SKM-1 (cell line): ENCODE data around the gene RIF1.
"Not testable (repeated sequence)": the region's sequence is repeated elsewhere in the genome, so short reads cannot be mapped to it uniquely, and the experiment has no call there.

Experiments used
- DNase-seq: peaks from one replicate; lab custom pipeline; 2025; ENCODE audit not compliant: unreplicated experiment; lab: John Stamatoyannopoulos, UW

The RIF1 gene

GRCh38 chr2:151408788-151409600, 708 bp upstream of the RIF1 start:
- no peak for DNase-seq

- DNase-seq, result no peak
Measured at GRCh38 chr2:151410485-151410834, 758 bp downstream of the RIF1 start.

- no peak for DNase-seq
Measured at GRCh38 chr2:151417650-151418049, 7.9 kb downstream of the RIF1 start.

GRCh38 chr2:151421681-151422080, 12.0 kb downstream of the RIF1 start:
- DNase-seq, result not testable (repeated sequence)

- no peak for DNase-seq
Measured at GRCh38 chr2:151422917-151423439, 13.3 kb downstream of the RIF1 start.

- DNase-seq, result no peak
Measured at GRCh38 chr2:151423760-151424159, 14.1 kb downstream of the RIF1 start.

- no peak for DNase-seq
Measured at GRCh38 chr2:151437630-151438029, 27.9 kb downstream of the RIF1 start.

GRCh38 chr2:151438506-151438905, 28.8 kb downstream of the RIF1 start:
- DNase-seq, result no peak

- DNase-seq, result no peak
Measured at GRCh38 chr2:151439127-151439526, 29.4 kb downstream of the RIF1 start.

GRCh38 chr2:151459358-151459757, 49.7 kb downstream of the RIF1 start:
- DNase-seq, result no peak

GRCh38 chr2:151465771-151466170, 56.1 kb downstream of the RIF1 start:
- no peak for DNase-seq

GRCh38 chr2:151470556-151470955, 60.9 kb downstream of the RIF1 start:
- no peak for DNase-seq

GRCh38 chr2:151472966-151473365, 63.3 kb downstream of the RIF1 start:
- no peak for DNase-seq

GRCh38 chr2:151475071-151475470, 65.4 kb downstream of the RIF1 start:
- DNase-seq, result peak; percentile 10

GRCh38 chr2:151476287-151476686, 66.6 kb downstream of the RIF1 start:
- DNase-seq, result no peak

GRCh38 chr2:151478011-151478410, 68.3 kb downstream of the RIF1 start:
- no peak for DNase-seq

- DNase-seq, result no peak
Measured at GRCh38 chr2:151481744-151482143, 72.0 kb downstream of the RIF1 start.

GRCh38 chr2:151482171-151482725, 72.5 kb downstream of the RIF1 start:
- no peak for DNase-seq

- no peak for DNase-seq
Measured at GRCh38 chr2:151483546-151483945, 73.8 kb downstream of the RIF1 start.

GRCh38 chr2:151484100-151484499, 74.4 kb downstream of the RIF1 start:
- DNase-seq, result no peak

- no peak for DNase-seq
Measured at GRCh38 chr2:151486053-151486452, 76.4 kb downstream of the RIF1 start.

- no peak for DNase-seq
Measured at GRCh38 chr2:151490276-151490675, 80.6 kb downstream of the RIF1 start.

- no peak for DNase-seq
Measured at GRCh38 chr2:151491496-151491895, 81.8 kb downstream of the RIF1 start.
